Nephron (organoid): ENCODE results near the gene ASPG.
A peak's percentile ranks its signal among the peaks of the same experiment; 100 is the strongest.

Experiments used
- H3K27ac Mint-ChIP-seq, 3 experiments: 2 replicates each; pipeline ENCODE4 v1.8.0; 2020; ENCODE audit warnings: mixed read lengths in 3 of 3, mild to moderate bottlenecking in 2 of 3, moderate library complexity in 1 of 3
- H3K27me3 Mint-ChIP-seq: 2 replicates; pipeline ENCODE4 v1.8.0; 2021; ENCODE audit warnings: low read depth, mild to moderate bottlenecking, moderate library complexity, mixed read lengths
- H3K36me3 Mint-ChIP-seq: 2 replicates; pipeline ENCODE4 v1.8.0; 2020; ENCODE audit warnings: low read depth, mixed read lengths
- H3K4me1 Mint-ChIP-seq: 2 replicates; pipeline ENCODE4 v1.8.0; 2020; ENCODE audit warnings: mixed read lengths
- H3K4me3 Mint-ChIP-seq, 3 experiments: 2 replicates each; pipeline ENCODE4 v1.8.0; 2020; ENCODE audit warnings: mild to moderate bottlenecking in 3 of 3, mixed read lengths in 3 of 3, moderate library complexity in 2 of 3
- H3K9me3 Mint-ChIP-seq: 2 replicates; pipeline ENCODE4 v1.8.0; 2020; ENCODE audit warnings: mixed read lengths
- TF ChIP-seq, protein P1 (sequence below), 3 experiments: fragments of 200-600 bp; sonication (generic); IDR thresholded peaks; one replicate each; pipeline ENCODE4 v1.5.0; 2021; ENCODE audit warnings: antibody characterized with exemption in 3 of 3; ENCODE audit not compliant: unreplicated experiment in 3 of 3

Gene ASPG

DNA sequence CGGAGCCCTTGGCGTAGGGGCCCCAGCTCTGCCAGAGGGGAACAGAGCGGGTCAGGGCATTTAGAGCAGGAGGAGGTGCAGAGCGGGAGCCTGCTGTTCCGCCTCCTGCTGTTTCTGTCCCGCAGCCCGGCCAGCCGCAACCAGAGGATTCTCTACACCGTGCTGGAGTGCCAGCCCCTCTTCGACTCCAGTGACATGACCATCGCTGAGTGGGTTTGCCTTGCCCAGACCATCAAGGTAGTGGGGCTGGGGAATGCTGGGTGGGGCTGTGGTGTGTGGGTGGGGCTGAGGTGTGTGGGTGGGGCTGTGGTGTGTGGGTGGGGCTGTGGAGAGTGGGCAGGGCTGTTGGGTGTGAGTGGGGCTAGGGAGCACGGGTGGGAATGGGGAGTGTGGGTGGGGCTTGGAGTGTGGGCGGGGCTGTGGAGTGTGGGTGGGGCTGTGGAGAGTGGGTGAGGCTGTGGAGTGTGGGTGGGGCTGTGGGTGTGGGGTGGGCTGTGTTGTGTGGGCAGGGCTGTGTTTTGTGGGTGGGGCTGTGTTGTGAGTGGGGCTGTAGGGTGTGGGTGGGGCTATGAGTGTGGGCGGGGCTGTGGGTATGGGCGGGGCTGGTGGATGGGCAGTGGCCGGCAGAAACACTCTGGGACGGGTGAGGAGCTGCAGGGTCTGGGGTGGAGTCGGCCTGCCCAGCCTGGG lies 8.0 kb downstream of the ASPG start:
- Mint-ChIP-seq H3K4me3 (no peak overlapping the region), H3K4me1 (no peaks in the 10 kb centered on the region), H3K9me3 (no peaks in the 10 kb centered on the region), H3K27ac (no peak overlapping the region), H3K36me3 (no peaks in the 10 kb centered on the region), H3K27me3 (peaks cover 4% of the 10 kb centered on the region)
- TF ChIP-seq, protein P1, sequence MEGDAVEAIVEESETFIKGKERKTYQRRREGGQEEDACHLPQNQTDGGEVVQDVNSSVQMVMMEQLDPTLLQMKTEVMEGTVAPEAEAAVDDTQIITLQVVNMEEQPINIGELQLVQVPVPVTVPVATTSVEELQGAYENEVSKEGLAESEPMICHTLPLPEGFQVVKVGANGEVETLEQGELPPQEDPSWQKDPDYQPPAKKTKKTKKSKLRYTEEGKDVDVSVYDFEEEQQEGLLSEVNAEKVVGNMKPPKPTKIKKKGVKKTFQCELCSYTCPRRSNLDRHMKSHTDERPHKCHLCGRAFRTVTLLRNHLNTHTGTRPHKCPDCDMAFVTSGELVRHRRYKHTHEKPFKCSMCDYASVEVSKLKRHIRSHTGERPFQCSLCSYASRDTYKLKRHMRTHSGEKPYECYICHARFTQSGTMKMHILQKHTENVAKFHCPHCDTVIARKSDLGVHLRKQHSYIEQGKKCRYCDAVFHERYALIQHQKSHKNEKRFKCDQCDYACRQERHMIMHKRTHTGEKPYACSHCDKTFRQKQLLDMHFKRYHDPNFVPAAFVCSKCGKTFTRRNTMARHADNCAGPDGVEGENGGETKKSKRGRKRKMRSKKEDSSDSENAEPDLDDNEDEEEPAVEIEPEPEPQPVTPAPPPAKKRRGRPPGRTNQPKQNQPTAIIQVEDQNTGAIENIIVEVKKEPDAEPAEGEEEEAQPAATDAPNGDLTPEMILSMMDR (IDR thresholded peaks at IDR 0.05; ENCODE audit: unreplicated experiment in 3 of 3), result no peak

DNA sequence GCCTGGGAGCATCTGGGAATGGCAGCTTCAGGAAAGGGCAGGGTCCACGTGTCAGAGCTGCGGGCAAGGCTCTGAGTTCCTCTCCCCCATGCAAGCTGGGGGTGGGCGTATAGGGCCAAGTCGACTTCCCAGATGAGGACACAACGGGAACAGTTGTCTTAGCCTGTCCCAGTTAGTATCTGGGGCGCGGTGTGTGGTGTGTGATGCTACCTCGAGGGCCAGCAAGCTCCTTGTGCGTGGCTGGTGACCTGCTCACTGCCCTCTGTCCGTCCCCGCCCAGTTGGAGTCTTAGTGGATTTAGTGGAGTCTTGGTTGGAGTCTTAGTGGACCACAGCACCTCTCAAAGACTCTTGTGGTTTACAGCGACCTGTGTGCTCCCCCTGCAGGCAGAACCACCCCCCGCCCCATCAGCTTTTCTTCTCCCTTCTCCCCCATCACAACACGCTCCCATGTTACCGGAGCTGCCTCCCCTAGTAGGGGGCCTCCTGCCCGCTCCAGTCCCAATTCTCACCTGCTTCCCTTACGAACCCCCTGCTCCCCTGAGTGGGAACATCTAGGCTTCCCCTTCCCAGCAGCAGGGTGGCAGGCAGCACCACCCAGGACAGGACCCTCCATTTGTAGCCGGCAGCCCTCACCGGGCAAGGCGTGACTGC lies 8.7 kb downstream of the ASPG start:
- TF ChIP-seq, protein P1 (IDR thresholded peaks at IDR 0.05; ENCODE audit: unreplicated experiment in 3 of 3), result no peak
- Mint-ChIP-seq H3K9me3 (no peaks in the 10 kb centered on the region), H3K4me3 (no peak overlapping the region), H3K36me3 (no peaks in the 10 kb centered on the region), H3K27ac (no peak overlapping the region), H3K4me1 (no peaks in the 10 kb centered on the region), H3K27me3 (peaks cover 4% of the 10 kb centered on the region)

DNA sequence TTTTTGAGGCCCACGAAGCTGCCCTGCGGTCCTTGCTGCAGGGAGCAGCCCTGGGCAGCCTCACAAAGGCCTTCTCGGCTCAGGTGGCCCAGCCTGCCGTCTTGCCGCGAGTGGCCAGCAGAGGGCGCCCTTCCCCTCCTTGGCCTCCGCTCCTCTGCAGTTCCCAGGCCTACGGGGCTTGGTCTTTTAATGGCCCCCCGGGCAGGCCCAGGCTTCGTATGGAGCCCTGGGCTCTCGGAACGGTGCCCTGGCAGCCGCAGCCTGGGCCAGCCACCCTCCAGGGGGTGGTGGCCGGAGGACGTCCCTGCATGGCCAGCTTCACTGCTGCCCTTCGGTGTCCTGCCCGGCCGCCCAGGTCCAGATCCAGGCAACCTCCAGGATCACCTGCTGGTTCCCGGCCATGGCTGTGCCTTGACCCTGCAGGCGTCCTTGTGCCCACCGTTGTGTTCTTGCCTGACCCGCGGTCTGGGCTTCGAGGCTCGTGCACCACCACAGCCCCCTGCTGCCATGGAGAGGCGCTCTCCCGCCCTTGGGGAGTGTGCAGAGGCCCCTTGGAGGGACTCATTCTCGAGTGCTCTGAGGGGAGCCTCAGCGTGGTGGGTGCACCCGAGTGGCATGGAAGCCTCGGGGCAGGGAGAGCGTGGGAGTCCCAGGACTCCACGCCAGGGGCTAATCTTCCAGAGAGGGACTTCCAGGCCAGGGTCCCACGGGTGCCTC lies 9.4 kb downstream of the ASPG start:
- Mint-ChIP-seq H3K27ac (no peak overlapping the region), H3K4me3 (no peak overlapping the region), H3K36me3 (no peaks in the 10 kb centered on the region), H3K4me1 (no peaks in the 10 kb centered on the region), H3K9me3 (no peaks in the 10 kb centered on the region), H3K27me3 (peaks cover 4% of the 10 kb centered on the region)
- TF ChIP-seq, protein P1 (IDR thresholded peaks at IDR 0.05; ENCODE audit: unreplicated experiment in 3 of 3), result peak; percentile 93 to 94 (median 94)

DNA sequence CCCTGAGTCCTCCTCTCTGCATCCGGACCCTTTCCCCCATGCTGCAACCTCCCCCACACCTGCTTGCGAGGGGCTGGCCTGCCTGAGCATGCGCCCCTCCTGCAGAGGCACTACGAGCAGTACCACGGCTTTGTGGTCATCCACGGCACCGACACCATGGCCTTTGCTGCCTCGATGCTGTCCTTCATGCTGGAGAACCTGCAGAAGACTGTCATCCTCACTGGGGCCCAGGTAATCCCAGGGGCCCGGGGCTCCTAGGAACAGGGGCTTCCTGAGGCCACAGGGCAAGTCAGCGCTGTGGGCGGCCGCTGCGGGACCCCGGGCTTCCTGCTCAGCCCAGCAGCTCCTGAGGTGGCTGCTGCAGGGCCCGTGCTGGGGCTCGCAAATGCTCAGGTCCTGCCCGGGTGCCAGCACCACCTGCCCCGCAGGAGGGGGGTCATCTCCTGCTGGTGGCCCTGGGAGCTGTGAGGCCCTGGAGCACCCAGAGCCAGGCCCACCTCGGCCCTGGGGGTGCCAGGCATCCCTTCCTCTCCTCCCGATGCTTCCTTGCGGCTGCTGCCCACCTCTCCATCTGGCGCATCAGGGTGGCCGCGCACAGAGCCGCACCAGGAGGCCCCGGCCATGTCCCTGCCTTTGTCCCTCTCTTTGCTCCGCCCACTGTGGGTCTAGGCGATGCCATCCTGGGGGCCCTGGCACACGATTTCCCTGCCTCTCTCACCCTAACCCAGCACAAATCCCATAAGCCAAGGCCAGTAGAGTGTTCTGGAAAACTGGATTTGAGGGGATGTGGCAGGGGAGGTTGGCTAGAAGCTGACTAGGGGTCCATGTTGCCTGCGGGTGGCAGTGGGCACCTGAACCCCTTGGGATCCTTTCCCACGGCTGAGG lies 10.2 kb downstream of the ASPG start:
- Mint-ChIP-seq H3K27me3 (peaks cover 4% of the 10 kb centered on the region), H3K27ac (no peak overlapping the region), H3K4me3 (no peak overlapping the region), H3K36me3 (no peaks in the 10 kb centered on the region), H3K4me1 (no peaks in the 10 kb centered on the region), H3K9me3 (no peaks in the 10 kb centered on the region)
- TF ChIP-seq, protein P1 (IDR thresholded peaks at IDR 0.05; ENCODE audit: unreplicated experiment in 3 of 3), result no peak

DNA sequence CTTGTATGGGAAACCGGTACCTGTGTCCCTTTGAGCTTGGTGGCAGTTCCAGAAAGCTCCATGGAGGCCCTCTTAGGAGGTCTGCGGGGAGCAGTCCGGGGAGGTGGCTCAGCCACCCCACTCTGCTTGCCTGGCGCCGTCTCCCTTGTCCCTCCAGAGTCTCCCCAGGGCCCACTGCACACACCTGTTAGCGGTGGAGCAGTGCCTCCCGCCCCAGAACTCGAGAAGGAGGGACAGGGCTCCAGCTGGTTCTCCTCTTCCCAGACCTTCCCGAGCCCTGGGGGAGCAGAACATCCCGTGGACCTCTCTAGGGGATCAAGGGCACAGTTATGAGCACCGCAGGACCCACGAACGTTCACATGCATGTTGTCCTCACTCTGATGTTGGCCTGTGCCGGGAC lies 10.8 kb downstream of the ASPG start:
- Mint-ChIP-seq H3K4me3 (no peak overlapping the region), H3K27ac (no peak overlapping the region), H3K27me3 (peaks cover 4% of the 10 kb centered on the region), H3K9me3 (no peaks in the 10 kb centered on the region), H3K4me1 (no peaks in the 10 kb centered on the region), H3K36me3 (no peaks in the 10 kb centered on the region)
- TF ChIP-seq, protein P1 (IDR thresholded peaks at IDR 0.05; ENCODE audit: unreplicated experiment in 3 of 3), result no peak
